Caco-2 (cell line): ENCODE measurements around the gene SYT4. TPM values are rescaled to one million over a fixed set of nuclear protein-coding genes. Genes with fewer than 3 reads are reported as not detected.

Experiments used
- BruUV-seq: library from RNA; stranded (reverse); fragments of 400-500 nt; replicated peaks from 2 replicates; lab custom pipeline; 2021; lab: Mats Ljungman, UMichigan
- CTCF ChIA-PET: fragments of 300-600 bp; sonication (Branson Sonifier 250); formaldehyde crosslinking; loops from one replicate; lab custom pipeline; 2022; ENCODE audit warnings: antibody characterized with exemption; lab: Charles Lee
- POLR2A ChIA-PET: fragments of 300-600 bp; sonication (Branson Sonifier 250); formaldehyde crosslinking; loops from one replicate; lab custom pipeline; 2022; ENCODE audit warnings: antibody characterized with exemption; lab: Charles Lee
- DNase-seq, 2 experiments: peaks; one replicate each; pipeline versions ENCODE4 v3.0.0 to v3.0.0-alpha.2; 2020 to 2022
- H3K27me3 ChIP-seq: replicated peaks from 2 replicates; pipeline ENCODE4 v1.6.0; 2011; ENCODE audit warnings: low read length; ENCODE audit not compliant: control insufficient read depth, insufficient read depth
- H3K36me3 ChIP-seq: 2 replicates; pipeline ENCODE4 v1.5.1; 2011; ENCODE audit warnings: low read length; ENCODE audit not compliant: control insufficient read depth, insufficient read depth
- H3K4me1 ChIP-seq: fragments of 250-450 bp; sonication (Bioruptor Pico); 2 replicates; pipeline ENCODE4 v1.5.1; 2020; ENCODE audit warnings: mild to moderate bottlenecking
- H3K4me3 ChIP-seq: 2 replicates; pipeline ENCODE4 v1.5.1; 2011; ENCODE audit warnings: low read depth, mild to moderate bottlenecking, control low read depth, low read length
- H3K9me3 ChIP-seq: fragments of 250-450 bp; sonication (Bioruptor Pico); 2 replicates; pipeline ENCODE4 v1.5.1; 2020; ENCODE audit warnings: mild to moderate bottlenecking, moderate library complexity
- H3K27ac Mint-ChIP-seq: one replicate; pipeline ENCODE4 v1.8.0; 2022; ENCODE audit warnings: mixed read lengths; ENCODE audit not compliant: unreplicated experiment
- H3K27me3 Mint-ChIP-seq: one replicate; pipeline ENCODE4 v1.8.0; 2022; ENCODE audit warnings: mixed read lengths; ENCODE audit not compliant: insufficient read depth, unreplicated experiment
- H3K36me3 Mint-ChIP-seq: one replicate; pipeline ENCODE4 v1.8.0; 2022; ENCODE audit warnings: mild to moderate bottlenecking, mixed read lengths; ENCODE audit not compliant: insufficient read depth, unreplicated experiment
- H3K4me1 Mint-ChIP-seq: one replicate; pipeline ENCODE4 v1.8.0; 2022; ENCODE audit warnings: low read depth, mixed read lengths; ENCODE audit not compliant: unreplicated experiment
- H3K4me3 Mint-ChIP-seq: one replicate; pipeline ENCODE4 v1.8.0; 2022; ENCODE audit warnings: mild to moderate bottlenecking, moderate library complexity, mixed read lengths; ENCODE audit not compliant: unreplicated experiment
- H3K9me3 Mint-ChIP-seq: one replicate; pipeline ENCODE4 v1.8.0; 2022; ENCODE audit warnings: mixed read lengths; ENCODE audit not compliant: unreplicated experiment
- CTCF ChIP-seq, 2 experiments: fragments of 200-600 bp in 1 of 2; IDR thresholded peaks; 1 replicate in 1 of 2; 2 replicates in 1 of 2; pipeline versions ENCODE4 v1.5.1 to v1.8.0; 2011 to 2022; ENCODE audit warnings: antibody characterized with exemption in 1 of 2, control low read depth in 1 of 2, inconsistent platforms in 1 of 2, low read depth in 1 of 2, low read length in 1 of 2, mild to moderate bottlenecking in 1 of 2, moderate library complexity in 1 of 2; ENCODE audit not compliant: insufficient read depth in 1 of 2, severe bottlenecking in 1 of 2, unreplicated experiment in 1 of 2
- intact Hi-C: fragments of 100-400 bp; cut with micrococcal nuclease; formaldehyde crosslinking; loops from one replicate; pipeline ENCODE4 v1.10.0; 2022; ENCODE audit not compliant: unreplicated experiment
- total RNA-seq: library from RNA; stranded (reverse); gene quantifications from 2 replicates; pipeline ENCODE4 v1.2.3, GENCODE V29; 2022

Gene SYT4
- total RNA-seq, 1 experiment from 2014 or later, result not detected

- no peaks in the 10 kb centered on the region for H3K27me3 ChIP-seq
- POLR2A ChIA-PET, result no interaction called here
- H3K36me3 ChIP-seq, result no peaks in the 10 kb centered on the region
- Mint-ChIP-seq H3K27me3 (no peaks in the 10 kb centered on the region), H3K9me3 (no peaks in the 10 kb centered on the region), H3K27ac (no peak overlapping the region), H3K36me3 (no peaks in the 10 kb centered on the region), H3K4me3 (no peak overlapping the region), H3K4me1 (no peaks in the 10 kb centered on the region)
- no peak for DNase-seq
- intact Hi-C loops, result no loop called here
- H3K4me3 ChIP-seq, result no peak overlapping the region
- CTCF ChIA-PET, result no interaction called here
- no TSS peak for BruUV-seq
- no peaks in the 10 kb centered on the region for H3K9me3 ChIP-seq
- H3K4me1 ChIP-seq, result no peaks in the 10 kb centered on the region
- no peak for TF ChIP-seq CTCF (IDR thresholded peaks at IDR 0.05; ENCODE audit: insufficient read depth in 1 of 2, low read depth in 1 of 2, low read length in 1 of 2, severe bottlenecking in 1 of 2, unreplicated experiment in 1 of 2)
These were observed 40.4 kb downstream of the SYT4 start for GRCh38 chr18:43236921-43237320.

GRCh38 chr18:43234889-43235288, 42.4 kb downstream of the SYT4 start:
- no peak for DNase-seq
- intact Hi-C loops, result no loop called here
- no peak for TF ChIP-seq CTCF (IDR thresholded peaks at IDR 0.05; ENCODE audit: insufficient read depth in 1 of 2, low read depth in 1 of 2, low read length in 1 of 2, severe bottlenecking in 1 of 2, unreplicated experiment in 1 of 2)
- no peak overlapping the region for H3K27ac Mint-ChIP-seq
- no TSS peak for BruUV-seq
- Histone ChIP-seq H3K27me3 (no peaks in the 10 kb centered on the region), H3K36me3 (no peaks in the 10 kb centered on the region), H3K4me1 (no peaks in the 10 kb centered on the region), H3K4me3 (no peak overlapping the region), H3K9me3 (no peaks in the 10 kb centered on the region)
- H3K9me3 Mint-ChIP-seq, result no peaks in the 10 kb centered on the region
- no peak overlapping the region for H3K4me3 Mint-ChIP-seq
- no peaks in the 10 kb centered on the region for H3K4me1 Mint-ChIP-seq
- ChIA-PET CTCF (no interaction called here), POLR2A (no interaction called here)
- H3K36me3 Mint-ChIP-seq, result no peaks in the 10 kb centered on the region
- no peaks in the 10 kb centered on the region for H3K27me3 Mint-ChIP-seq

GRCh38 chr18:43222501-43222900, 54.8 kb downstream of the SYT4 start:
- intact Hi-C loops, result no loop called here
- H3K27me3 ChIP-seq, result no peaks in the 10 kb centered on the region
- DNase-seq, result no peak
- TF ChIP-seq CTCF (IDR thresholded peaks at IDR 0.05; ENCODE audit: insufficient read depth in 1 of 2, low read depth in 1 of 2, low read length in 1 of 2, severe bottlenecking in 1 of 2, unreplicated experiment in 1 of 2), result no peak
- Mint-ChIP-seq H3K4me1 (no peaks in the 10 kb centered on the region), H3K36me3 (no peaks in the 10 kb centered on the region), H3K9me3 (no peaks in the 10 kb centered on the region), H3K27ac (no peak overlapping the region), H3K4me3 (no peak overlapping the region), H3K27me3 (no peaks in the 10 kb centered on the region)
- H3K9me3 ChIP-seq, result no peaks in the 10 kb centered on the region
- H3K36me3 ChIP-seq, result no peaks in the 10 kb centered on the region
- no TSS peak for BruUV-seq
- H3K4me3 ChIP-seq, result no peak overlapping the region
- ChIA-PET CTCF (no interaction called here), POLR2A (no interaction called here)
- no peaks in the 10 kb centered on the region for H3K4me1 ChIP-seq
